ENCODE results near the gene SRP68.

Gene SRP68

DNA sequence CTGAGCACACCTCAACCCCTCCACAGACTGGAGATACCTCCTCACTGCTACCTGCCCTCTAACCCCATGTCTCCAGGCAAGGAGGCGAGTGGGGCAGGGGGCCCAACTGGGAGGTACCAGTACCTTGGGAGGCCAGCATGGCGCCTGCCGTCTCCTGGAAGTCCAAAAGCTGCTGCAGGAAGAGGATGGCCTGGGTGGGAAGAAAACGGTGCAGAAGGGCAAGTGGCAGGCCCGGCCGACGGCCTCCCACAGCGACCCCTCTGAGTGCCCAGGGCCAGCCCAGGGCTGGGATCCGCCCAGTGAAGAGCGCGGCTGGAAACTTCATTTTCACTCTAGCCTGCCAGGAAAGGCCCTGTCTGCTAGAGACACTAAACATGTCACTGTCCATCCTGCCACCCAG, 15.2 kb upstream of the SRP68 start:
- no peaks in the 10 kb centered on the region for H3K9me3 ChIP-seq
- no peaks in the 10 kb centered on the region for H3K27me3 ChIP-seq
- H3K4me3 ChIP-seq (ENCODE audit: low read depth, low read length): no peak overlapping the region
- H3K4me1 ChIP-seq: peaks cover 16% of the 10 kb centered on the region
- TF ChIP-seq, protein P1, sequence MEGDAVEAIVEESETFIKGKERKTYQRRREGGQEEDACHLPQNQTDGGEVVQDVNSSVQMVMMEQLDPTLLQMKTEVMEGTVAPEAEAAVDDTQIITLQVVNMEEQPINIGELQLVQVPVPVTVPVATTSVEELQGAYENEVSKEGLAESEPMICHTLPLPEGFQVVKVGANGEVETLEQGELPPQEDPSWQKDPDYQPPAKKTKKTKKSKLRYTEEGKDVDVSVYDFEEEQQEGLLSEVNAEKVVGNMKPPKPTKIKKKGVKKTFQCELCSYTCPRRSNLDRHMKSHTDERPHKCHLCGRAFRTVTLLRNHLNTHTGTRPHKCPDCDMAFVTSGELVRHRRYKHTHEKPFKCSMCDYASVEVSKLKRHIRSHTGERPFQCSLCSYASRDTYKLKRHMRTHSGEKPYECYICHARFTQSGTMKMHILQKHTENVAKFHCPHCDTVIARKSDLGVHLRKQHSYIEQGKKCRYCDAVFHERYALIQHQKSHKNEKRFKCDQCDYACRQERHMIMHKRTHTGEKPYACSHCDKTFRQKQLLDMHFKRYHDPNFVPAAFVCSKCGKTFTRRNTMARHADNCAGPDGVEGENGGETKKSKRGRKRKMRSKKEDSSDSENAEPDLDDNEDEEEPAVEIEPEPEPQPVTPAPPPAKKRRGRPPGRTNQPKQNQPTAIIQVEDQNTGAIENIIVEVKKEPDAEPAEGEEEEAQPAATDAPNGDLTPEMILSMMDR (IDR thresholded peaks at IDR 0.05; ENCODE audit: low read depth, low read length): no peak
- H3K36me3 ChIP-seq: peaks cover 25% of the 10 kb centered on the region
- no peak for DNase-seq

DNA sequence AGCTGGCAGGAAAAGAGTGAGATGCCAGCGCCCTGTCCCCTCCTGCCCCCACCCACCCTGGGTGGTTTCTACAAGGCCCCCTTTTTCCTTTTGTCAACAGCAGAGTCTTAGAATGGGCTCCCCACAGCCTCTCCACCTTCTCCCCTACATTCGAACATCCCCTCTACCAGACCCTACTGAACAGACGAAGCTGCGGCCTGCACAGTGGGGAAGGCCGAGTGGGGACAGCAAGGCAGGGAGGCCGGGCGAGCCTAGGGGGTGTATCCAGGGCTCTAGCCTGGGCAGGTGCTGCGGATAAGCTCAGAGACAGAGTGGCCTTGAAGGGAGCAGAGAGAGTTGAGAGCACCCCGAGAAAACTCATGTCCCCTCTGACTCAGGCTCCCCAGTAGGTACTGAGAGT, 14.1 kb upstream of the SRP68 start:
- peaks cover 20% of the 10 kb centered on the region for H3K4me1 ChIP-seq
- TF ChIP-seq, protein P1 (IDR thresholded peaks at IDR 0.05; ENCODE audit: low read depth, low read length): no peak
- no peaks in the 10 kb centered on the region for H3K27me3 ChIP-seq
- no peak for DNase-seq
- H3K36me3 ChIP-seq: peaks cover 25% of the 10 kb centered on the region
- no peak overlapping the region for H3K4me3 ChIP-seq (ENCODE audit: low read depth, low read length)
- no peaks in the 10 kb centered on the region for H3K9me3 ChIP-seq

DNA sequence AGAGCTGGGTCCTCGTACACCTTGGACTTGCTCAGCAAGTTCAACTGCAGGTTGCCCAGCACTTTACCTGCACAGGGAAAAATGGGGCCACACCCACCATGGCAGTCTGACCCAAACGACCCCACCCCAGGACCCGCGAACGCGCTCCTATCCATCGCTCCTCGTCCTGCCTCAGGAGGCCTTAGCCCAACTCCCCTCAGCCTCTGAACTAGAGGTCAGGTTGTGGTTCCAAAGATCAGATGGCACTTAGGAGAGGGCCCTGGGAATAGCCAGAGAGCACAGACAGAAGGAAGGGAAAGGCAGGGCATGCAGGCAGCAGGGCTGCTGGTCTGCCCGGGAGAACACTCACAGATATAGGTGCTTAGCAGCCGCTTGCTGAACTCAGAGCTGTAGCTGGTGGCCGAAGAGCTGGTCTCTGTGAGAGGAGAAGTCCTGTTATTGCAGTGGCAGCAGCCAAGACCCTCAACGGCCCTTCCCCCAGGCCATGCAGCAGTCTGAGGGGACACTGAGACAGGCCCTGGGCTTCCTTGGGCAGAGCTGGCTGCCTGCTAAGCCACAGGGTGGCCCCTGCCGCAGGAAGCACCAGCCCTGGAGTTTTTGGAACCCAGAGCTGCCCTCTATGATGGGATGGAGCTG, 13.5 kb upstream of the SRP68 start:
- Histone ChIP-seq H3K27me3 (no peaks in the 10 kb centered on the region), H3K4me3 (ENCODE audit: low read depth, low read length) (no peak overlapping the region), H3K36me3 (peaks cover 25% of the 10 kb centered on the region), H3K9me3 (no peaks in the 10 kb centered on the region), H3K4me1 (peaks cover 20% of the 10 kb centered on the region)
- no peak for DNase-seq
- TF ChIP-seq, protein P1 (IDR thresholded peaks at IDR 0.05; ENCODE audit: low read depth, low read length): no peak

DNA sequence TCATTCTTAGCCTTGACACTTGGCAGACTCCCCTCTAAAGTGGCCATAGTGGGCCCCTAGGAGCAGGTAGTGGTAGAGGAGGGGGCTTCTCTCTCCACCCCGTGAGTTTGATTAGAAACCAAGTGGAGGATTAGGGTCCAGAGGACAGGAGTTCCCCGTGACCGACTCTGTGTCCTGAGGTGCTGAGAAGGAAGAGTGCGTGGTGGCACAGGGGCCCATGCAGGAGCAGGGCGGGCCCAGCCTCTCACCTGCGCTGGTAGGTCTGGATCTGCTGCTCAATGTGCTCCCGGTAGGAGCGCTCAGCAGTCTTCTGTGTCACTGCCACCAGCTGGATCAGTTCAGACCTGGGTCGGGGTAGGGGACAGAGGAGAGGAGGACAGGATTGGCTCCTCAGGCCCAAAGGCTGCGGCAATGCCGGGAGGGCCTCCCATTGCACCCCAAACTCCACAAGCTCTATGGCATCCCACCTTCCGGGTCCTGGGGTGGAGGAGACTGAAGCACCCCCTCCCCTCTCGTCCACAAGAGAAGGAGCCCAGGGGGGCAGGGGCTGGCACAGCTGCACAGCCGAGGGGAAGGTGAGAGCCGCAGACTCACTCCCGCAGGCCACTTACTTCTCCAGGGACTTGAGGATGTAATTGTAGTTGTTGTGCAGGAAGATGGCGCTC, 12.9 kb upstream of the SRP68 start:
- peaks cover 21% of the 10 kb centered on the region for H3K4me1 ChIP-seq
- DNase-seq: no peak
- H3K27me3 ChIP-seq: no peaks in the 10 kb centered on the region
- no peaks in the 10 kb centered on the region for H3K9me3 ChIP-seq
- peaks cover 25% of the 10 kb centered on the region for H3K36me3 ChIP-seq
- TF ChIP-seq, protein P1 (IDR thresholded peaks at IDR 0.05; ENCODE audit: low read depth, low read length): no peak
- H3K4me3 ChIP-seq (ENCODE audit: low read depth, low read length): no peak overlapping the region

DNA sequence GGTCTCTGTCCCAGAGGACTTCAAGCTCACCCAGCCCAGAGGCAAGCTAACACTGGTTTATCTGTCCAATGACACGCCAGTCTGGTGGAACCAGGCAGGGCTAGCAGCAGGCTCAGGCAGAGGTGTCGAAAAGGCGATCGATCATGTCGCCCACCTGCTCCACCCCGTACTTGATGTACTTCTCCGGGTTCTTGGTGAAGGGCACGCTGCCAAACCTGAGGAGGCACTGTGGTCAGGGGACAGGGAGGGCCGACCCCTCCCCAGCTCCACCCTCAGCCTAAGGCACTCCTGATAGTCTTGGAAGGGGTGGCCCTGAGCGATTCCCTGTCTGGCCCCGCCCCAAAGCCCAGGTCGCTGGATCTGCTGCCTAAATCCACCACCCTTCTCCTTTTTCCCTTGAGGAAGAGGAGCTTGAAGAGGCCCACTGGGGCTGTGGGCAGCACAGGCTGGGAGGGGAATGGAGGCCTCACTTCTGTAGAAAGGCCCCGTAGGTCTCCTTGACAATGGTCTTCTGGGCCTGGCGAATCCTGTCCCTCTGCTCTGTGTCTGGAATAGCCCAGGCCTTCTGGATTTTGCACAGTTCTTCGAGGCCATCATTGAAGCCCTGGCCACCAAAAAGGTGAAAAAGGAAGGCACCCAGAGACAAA, 11.3 kb upstream of the SRP68 start:
- DNase-seq: no peak
- H3K36me3 ChIP-seq: peaks cover 18% of the 10 kb centered on the region

More for the DNA sequence above, 11.3 kb upstream of the SRP68 start:
- H3K4me1 ChIP-seq: peaks cover 28% of the 10 kb centered on the region
- peaks cover 14% of the 10 kb centered on the region for H3K27me3 ChIP-seq
- no peak overlapping the region for H3K4me3 ChIP-seq (ENCODE audit: low read depth, low read length)
- no peaks in the 10 kb centered on the region for H3K9me3 ChIP-seq
- TF ChIP-seq, protein P1 (IDR thresholded peaks at IDR 0.05; ENCODE audit: low read depth, low read length): no peak
